Measurements from ENCODE around the gene DYNC1H1.

DYNC1H1 gene

GRCh38 chr14:101939646-101940170 lies 24.7 kb upstream of the DYNC1H1 start:
- DNase-seq (ENCODE audit: low read depth), result no peak
- H3K4me3 ChIP-seq (ENCODE audit: low read depth, low read length), result no peak overlapping the region
- no peak for TF ChIP-seq CTCF (IDR thresholded peaks at IDR 0.05; ENCODE audit: control insufficient read depth, extremely low read depth, insufficient read depth)

GRCh38 chr14:101944451-101944850 lies 19.9 kb upstream of the DYNC1H1 start:
- no peak overlapping the region for H3K4me3 ChIP-seq (ENCODE audit: low read depth, low read length)
- no peak for DNase-seq (ENCODE audit: low read depth)
- TF ChIP-seq CTCF (IDR thresholded peaks at IDR 0.05; ENCODE audit: control insufficient read depth, extremely low read depth, insufficient read depth), result no peak

- H3K4me3 ChIP-seq (ENCODE audit: low read depth, low read length), result no peak overlapping the region
- DNase-seq (ENCODE audit: low read depth), result no peak
- no peak for TF ChIP-seq CTCF (IDR thresholded peaks at IDR 0.05; ENCODE audit: control insufficient read depth, extremely low read depth, insufficient read depth)
Observed at GRCh38 chr14:101945171-101945570, 19.2 kb upstream of the DYNC1H1 start.

GRCh38 chr14:101947577-101947903 lies 16.8 kb upstream of the DYNC1H1 start:
- peak overlapping the region; percentile 99 for H3K4me3 ChIP-seq (ENCODE audit: low read depth, low read length)
- TF ChIP-seq CTCF (IDR thresholded peaks at IDR 0.05; ENCODE audit: control insufficient read depth, extremely low read depth, insufficient read depth), result no peak
- DNase-seq (ENCODE audit: low read depth), result no peak

- peak overlapping the region; percentile 99 for H3K4me3 ChIP-seq (ENCODE audit: low read depth, low read length)
- TF ChIP-seq CTCF (IDR thresholded peaks at IDR 0.05; ENCODE audit: control insufficient read depth, extremely low read depth, insufficient read depth), result no peak
- DNase-seq (ENCODE audit: low read depth), result peak; percentile 100
Observed at GRCh38 chr14:101947904-101948665, 16.3 kb upstream of the DYNC1H1 start.

GRCh38 chr14:101948666-101949216 lies 15.6 kb upstream of the DYNC1H1 start:
- no peak for DNase-seq (ENCODE audit: low read depth)
- peak overlapping the region; percentile 99 for H3K4me3 ChIP-seq (ENCODE audit: low read depth, low read length)
- TF ChIP-seq CTCF (IDR thresholded peaks at IDR 0.05; ENCODE audit: control insufficient read depth, extremely low read depth, insufficient read depth), result no peak
